RPMI8226 (cell line): ENCODE data around the gene NRXN3.
"Not testable (repeated sequence)": the region's sequence is repeated elsewhere in the genome, so short reads cannot be mapped to it uniquely, and the experiment has no call there.

Experiments used
- DNase-seq: peaks from one replicate; pipeline ENCODE4 v3.0.0-alpha.2; 2015

NRXN3 gene

GRCh38 chr14:79730196-79730595 is 1560.0 kb downstream of the NRXN3 start:
- DNase-seq, result no peak

DNA sequence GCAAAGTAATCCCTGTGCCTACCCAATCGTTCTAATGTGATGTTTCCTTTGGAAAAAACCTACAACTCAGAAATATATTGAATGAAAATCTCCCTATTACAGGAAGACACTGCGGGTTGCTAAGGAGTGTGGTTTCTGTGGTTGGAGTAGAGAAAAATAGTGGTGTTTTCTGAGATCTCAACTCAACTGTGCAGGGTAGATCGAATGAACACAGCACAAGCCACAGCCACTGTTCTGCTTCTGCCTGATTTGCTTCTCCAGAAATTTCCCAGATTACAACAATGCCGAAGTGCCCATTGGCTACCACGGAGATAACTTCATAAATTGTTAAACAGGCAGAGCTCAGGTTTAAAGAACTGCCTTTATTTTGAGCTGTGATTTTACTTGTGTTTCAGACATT is 1560.8 kb downstream of the NRXN3 start:
- DNase-seq, result no peak

DNA sequence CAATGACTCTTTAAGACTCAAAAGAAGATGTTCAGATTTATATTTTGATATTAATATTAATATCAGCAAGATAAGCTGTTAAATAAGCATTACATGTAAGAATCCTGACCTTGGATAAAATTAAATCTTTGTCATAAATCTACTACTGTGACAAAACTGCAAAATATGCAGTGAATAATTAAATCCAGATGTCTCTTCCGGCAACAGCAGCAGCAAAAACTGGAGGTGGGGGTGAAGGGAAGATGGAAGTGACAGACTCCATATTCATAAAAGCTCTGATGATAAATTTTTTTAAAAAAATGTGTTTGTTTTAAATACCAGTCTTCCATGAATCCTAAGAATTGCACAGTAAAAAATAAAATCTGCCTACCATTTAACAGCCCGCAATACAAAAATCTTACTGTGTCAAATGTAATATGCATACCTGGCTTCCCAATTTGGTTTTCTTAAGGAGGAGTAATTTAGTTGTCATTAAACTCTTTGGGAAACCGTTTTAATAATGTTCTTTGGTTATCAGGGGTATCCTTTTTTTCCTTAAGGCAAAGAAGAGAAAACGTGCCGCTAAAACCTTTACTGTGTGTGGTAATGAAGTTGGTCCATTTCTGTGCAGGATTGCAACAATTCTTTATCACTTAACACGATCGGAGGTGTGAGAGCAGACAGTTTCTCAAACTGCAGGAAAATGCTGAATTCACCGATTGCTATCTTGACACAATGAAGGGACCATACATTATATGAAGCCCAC is 1562.9 kb downstream of the NRXN3 start:
- no peak for DNase-seq

DNA sequence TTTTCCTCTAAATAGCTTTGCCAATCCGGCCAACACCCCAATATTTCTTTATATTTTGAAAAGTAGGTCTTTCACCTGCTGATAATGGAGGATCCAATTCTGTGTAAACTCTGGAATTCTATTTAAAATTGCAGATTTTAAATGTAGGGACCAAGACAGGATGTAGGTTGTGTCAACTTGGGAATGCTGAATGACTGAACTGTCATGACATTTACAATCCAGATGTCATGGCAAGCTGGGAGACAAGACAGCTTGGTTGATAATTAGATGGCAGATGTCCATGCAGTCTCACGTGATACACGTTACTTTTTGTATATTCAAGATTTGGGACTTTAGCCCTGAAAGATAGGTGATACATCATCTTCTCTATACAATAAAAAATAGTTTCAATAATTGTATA is 1564.0 kb downstream of the NRXN3 start:
- no peak for DNase-seq

- no peak for DNase-seq
Observed at GRCh38 chr14:79734656-79735055, 1564.5 kb downstream of the NRXN3 start.

GRCh38 chr14:79735121-79735520 is 1564.9 kb downstream of the NRXN3 start:
- no peak for DNase-seq

- DNase-seq, result no peak
Observed at GRCh38 chr14:79740066-79740601, 1570.0 kb downstream of the NRXN3 start.

GRCh38 chr14:79742142-79742541 is 1572.0 kb downstream of the NRXN3 start:
- DNase-seq, result no peak

- DNase-seq, result no peak
Observed at GRCh38 chr14:79745046-79745445, 1574.9 kb downstream of the NRXN3 start.

GRCh38 chr14:79749065-79749464 is 1578.9 kb downstream of the NRXN3 start:
- DNase-seq, result no peak

GRCh38 chr14:79758985-79759384 is 1588.8 kb downstream of the NRXN3 start:
- DNase-seq, result no peak

DNA sequence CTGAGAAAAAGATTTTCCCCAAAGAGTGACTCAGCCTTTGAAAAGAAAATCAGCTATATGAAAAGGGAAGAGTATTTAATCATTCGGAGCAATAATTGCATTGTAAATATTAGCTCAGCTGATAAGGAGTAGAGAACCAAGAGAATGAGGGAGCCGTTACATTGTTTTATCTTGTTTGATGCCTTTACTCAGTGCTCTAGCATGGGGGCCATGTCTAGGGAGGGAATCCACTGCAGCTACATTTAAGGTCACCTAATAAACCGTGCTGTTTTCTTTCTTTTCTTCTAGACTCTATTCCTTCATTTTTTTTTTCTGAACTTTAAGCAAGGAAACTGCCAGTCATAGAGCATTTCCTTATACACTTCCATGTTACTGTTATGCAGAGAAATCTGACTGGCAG is 1594.2 kb downstream of the NRXN3 start:
- no peak for DNase-seq

- no peak for DNase-seq
Observed at GRCh38 chr14:79766511-79766910, 1596.3 kb downstream of the NRXN3 start.

GRCh38 chr14:79767251-79767650 is 1597.1 kb downstream of the NRXN3 start:
- DNase-seq, result no peak

DNA sequence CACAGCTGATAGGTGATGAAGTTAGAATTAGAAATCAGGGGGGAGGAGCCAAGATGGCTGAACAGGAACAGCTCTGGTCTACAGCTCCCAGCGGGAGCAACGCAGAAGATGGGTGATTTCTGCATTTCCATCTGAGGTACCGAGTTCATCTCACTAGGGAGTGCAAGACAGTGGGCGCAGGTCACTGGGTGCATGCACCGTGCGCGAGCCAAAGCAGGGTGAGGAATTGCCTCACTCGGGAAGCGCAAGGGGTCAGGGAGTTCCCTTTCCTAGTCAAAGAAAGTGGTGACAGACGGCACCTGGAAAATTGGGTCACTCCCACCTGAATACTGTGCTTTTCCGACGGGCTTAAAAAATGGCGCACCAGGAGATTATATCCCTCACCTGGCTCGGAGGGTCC is 1597.5 kb downstream of the NRXN3 start:
- not testable (repeated sequence) for DNase-seq

DNA sequence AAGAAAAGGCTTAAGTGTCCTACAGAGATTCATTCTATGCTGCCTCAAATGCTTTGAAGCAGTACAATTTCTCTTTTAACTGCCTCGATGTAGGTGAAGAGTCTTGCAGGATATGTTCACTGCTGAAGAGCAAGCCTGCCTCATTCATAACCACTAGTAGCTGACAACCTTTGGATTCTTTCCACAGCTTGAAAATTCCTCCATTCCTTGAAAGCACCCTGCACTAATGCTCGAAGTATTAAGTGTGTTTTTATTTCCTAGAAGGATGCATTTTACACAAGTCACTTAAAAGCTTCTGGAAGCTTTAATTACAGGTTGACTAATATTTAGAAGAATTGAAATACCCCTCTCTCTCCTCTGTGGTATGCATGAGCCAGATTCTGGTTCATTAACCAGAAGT is 1611.7 kb downstream of the NRXN3 start:
- DNase-seq, result no peak

GRCh38 chr14:79783041-79783440 is 1612.9 kb downstream of the NRXN3 start:
- no peak for DNase-seq

- no peak for DNase-seq
Observed at GRCh38 chr14:79786522-79786921, 1616.3 kb downstream of the NRXN3 start.

- no peak for DNase-seq
Observed at GRCh38 chr14:79788346-79788745, 1618.2 kb downstream of the NRXN3 start.

DNA sequence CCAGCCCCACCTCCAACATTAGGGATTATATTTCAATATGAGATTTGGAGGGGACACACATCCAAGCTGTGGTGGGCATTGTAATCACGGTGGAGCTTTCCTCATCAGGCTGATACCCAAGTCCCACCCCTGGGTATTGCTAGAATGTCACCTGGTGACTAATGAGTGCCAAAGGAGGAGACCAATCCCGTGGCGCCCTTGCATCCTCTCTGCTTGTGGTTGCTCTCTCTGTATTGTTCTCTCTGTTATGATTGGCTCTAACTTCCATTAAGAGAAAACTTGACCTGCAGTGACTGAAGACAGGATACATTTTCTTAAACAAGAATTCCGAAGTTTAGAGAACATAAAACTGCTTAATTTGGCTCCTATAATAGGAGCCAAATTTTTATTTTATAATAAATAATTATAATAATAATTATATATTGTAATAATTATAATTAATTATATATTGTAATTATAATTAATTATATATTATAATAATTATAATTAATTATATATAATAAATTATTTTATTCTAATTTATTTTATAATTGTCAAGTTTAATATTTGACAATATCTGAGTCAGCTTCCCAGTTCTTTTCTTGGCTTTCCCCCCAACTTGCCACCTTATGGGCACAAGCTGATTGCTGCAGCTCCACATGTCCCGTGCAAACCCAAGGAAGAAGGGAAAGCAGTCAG is 1621.0 kb downstream of the NRXN3 start:
- no peak for DNase-seq

- DNase-seq, result no peak
Observed at GRCh38 chr14:79802093-79802492, 1631.9 kb downstream of the NRXN3 start.

- DNase-seq, result no peak
Observed at GRCh38 chr14:79805636-79806035, 1635.5 kb downstream of the NRXN3 start.

- no peak for DNase-seq
Observed at GRCh38 chr14:79809849-79810612, 1639.9 kb downstream of the NRXN3 start.
